Heart left ventricle (tissue), 16 donors: ENCODE measurements around the gene SHISA5. TPM values are rescaled to one million over a fixed set of nuclear protein-coding genes. Genes with fewer than 3 reads are reported as not detected.
A peak's percentile ranks its signal among the peaks of the same experiment; 100 is the strongest.
"Not testable (repeated sequence)": the region's sequence is repeated elsewhere in the genome, so short reads cannot be mapped to it uniquely, and the experiment has no call there.

ENCODE experiments used
- ATAC-seq, 4 donors: fragments of 200-7000 bp; cut with Tn5 transposase; one replicate each; pipeline ENCODE4 v1.9.1; 2020 to 2022; ENCODE audit warnings: moderate library complexity in 4 of 4, mild to moderate bottlenecking in 3 of 4, moderate number of reproducible peaks in 1 of 4
- DNase-seq, 5 donors: peaks; one replicate each; pipeline ENCODE4 v3.0.0-alpha.2; 2020
- H3K27ac ChIP-seq, 12 donors: fragments of 200-600 bp; sonication (generic) in 4 of 12; one replicate each; pipeline versions ENCODE4 v1.5.0 to v1.8.0; 2016 to 2022; ENCODE audit warnings: mild to moderate bottlenecking in 2 of 12
- H3K27me3 ChIP-seq, 9 donors: fragments of 200-600 bp; sonication (generic) in 2 of 9; one replicate each; pipeline versions ENCODE4 v1.5.1 to v1.8.0; 2016 to 2022; ENCODE audit warnings: mild to moderate bottlenecking in 3 of 9
- H3K36me3 ChIP-seq, 9 donors: fragments of 200-600 bp; sonication (generic) in 2 of 9; one replicate each; pipeline versions ENCODE4 v1.5.0 to v1.8.0; 2018 to 2022; ENCODE audit warnings: mild to moderate bottlenecking in 2 of 9
- H3K4me1 ChIP-seq, 12 donors: fragments of 200-600 bp; sonication (generic) in 4 of 12; one replicate each; pipeline versions ENCODE4 v1.5.0 to v1.8.0; 2016 to 2022; ENCODE audit warnings: mild to moderate bottlenecking in 3 of 12
- H3K4me3 ChIP-seq, 12 donors: fragments of 200-600 bp; sonication (generic) in 4 of 12; one replicate each; pipeline versions ENCODE4 v1.5.0 to v1.8.0; 2017 to 2022; ENCODE audit warnings: mild to moderate bottlenecking in 9 of 12, moderate library complexity in 4 of 12
- H3K9me3 ChIP-seq, 12 donors: fragments of 200-600 bp; sonication (generic) in 4 of 12; one replicate each; pipeline versions ENCODE4 v1.5.0 to v1.8.0; 2016 to 2022; ENCODE audit warnings: mild to moderate bottlenecking in 1 of 12
- CTCF ChIP-seq, 12 donors: fragments of 200-600 bp; sonication (generic) in 4 of 12; IDR thresholded peaks; one replicate each; pipeline versions ENCODE4 v1.5.0 to v1.8.0; 2018 to 2022; ENCODE audit warnings: antibody characterized with exemption in 12 of 12, mild to moderate bottlenecking in 5 of 12
- POLR2A ChIP-seq, 2 donors: fragments of 450-650 bp; IDR thresholded peaks; one replicate each; pipeline ENCODE4 v1.6.1; 2017; ENCODE audit warnings: antibody characterized with exemption in 2 of 2, mild to moderate bottlenecking in 2 of 2, moderate library complexity in 2 of 2
- WGBS, 4 donors: extraction: QIAGEN DNeasy Blood & Tissue Kit in 2 of 4; methylation state at CpG; one replicate each; pipeline versions ENCODE4 v1.1.5 to v1.1.7; 2013 to 2018; 5-methylcytosine and 5-hydroxymethylcytosine counted together
- intact Hi-C, 10 donors: fragments of 100-400 bp; cut with DNase I; formaldehyde crosslinking; loops; one replicate each; pipeline versions ENCODE4 v1.11.1 to v1.14.2; 2022
- polyA plus RNA-seq, 2 donors: library from polyadenylated mRNA; stranded (reverse); fragments of 200-250 nt; gene quantifications; one replicate each; pipeline ENCODE4 v1.2.3, GENCODE V29; 2013
- total RNA-seq, 9 donors: library from RNA; depleted of rRNA in 2 of 9; stranded (reverse); fragments of >200 nt in 2 of 9; fragmentation: NEBNext Ultra II Directional in 3 of 9; extraction: Animal tissue kit (Norgen Biotek cat#: 25700) in 3 of 9; gene quantifications; one replicate each; pipeline versions ENCODE4 v1.1.0 to v1.2.4, GENCODE V29; 2016 to 2023
- donor health status: ischemic (EF 13 %, LVEDD 7.1; RV severe dilation, severe dysfunction).
- donor health status: healthy with polysubstance abuse.
- donor health status: DM: no; HTN: yes; CAD: no.
- donor health status: DM: no; HTN: no; CAD: no.
- donor health status: ischemic (EF 25% LVEDD 6.9; RV normal size, moderate dysfunction).
- donor health status: ischemic (EF 25% LVEDD 5.7; RV mildly dilated, moderate dysfunction).
- donor health status: healthy.
- donor health status: DM: yes; HTN: yes; CAD: no.
- donor health status: ischemic (EF 35%, LVEDD 5.7; RV mildly dilated, moderate dysfunction).
- donor health status: nonischemic (EF 11% LVEDD 7.7; RV severe dilation, severe dysfunction).
- donor health status: DM: yes; HTN: yes; CAD: no.
- donor health status: PGD.
- donor health status: ischemic (EF 29% LVEDD 5.4; RV normal size, mild dysfunction).
- donor health status: nonischemic (EF 23%, LVEDD 6.1; RV moderate dilation, normal function).

The SHISA5 gene
- total and polyA plus RNA-seq, 11 donors: 25.8 to 124 (median 54.6) TPM

GRCh38 chr3:48465237-48465530, 38.8 kb downstream of the SHISA5 start:
- intact Hi-C loops: loop anchor here (1.0 to 10.0 kb wide), 10 partner anchors 37 to 220 kb away; partner anchors contain the start of genes SHISA5 (in 8 of the 10), NCKIPSD (in 1 of the 10) and SLC26A6 (in 1 of the 10)

GRCh38 chr3:48464713-48465221, 39.2 kb downstream of the SHISA5 start:
- Histone ChIP-seq H3K27me3 (no peaks in the 10 kb centered on the region), H3K27ac (peak overlapping the region; percentile 92 to 100 (median 99)), H3K9me3 (no peaks in the 10 kb centered on the region), H3K4me1 (peaks cover 8 to 53% (median 45%) of the 10 kb centered on the region in 12 donors), H3K36me3 (peaks cover 0 to 58% (median 40%) of the 10 kb centered on the region in 9 donors), H3K4me3 (peak overlapping the region in 1 of 12 donors; percentile 66)
- TF ChIP-seq CTCF (IDR thresholded peaks at IDR 0.05) (no peak), POLR2A (IDR thresholded peaks at IDR 0.05) (no peak)
- ATAC-seq: no peak
- peak in 1 of 5 donors; percentile 48 for DNase-seq
- intact Hi-C loops: loop anchor here (1.0 to 10.0 kb wide), 11 partner anchors 38 to 220 kb away; partner anchors contain the start of genes SHISA5 (in 8 of the 10), NCKIPSD (in 1 of the 10) and SLC26A6 (in 1 of the 10)
- 91 to 94% (median 93%) methylated on average over 17 of the region's 17 CpGs for WGBS, 4 donors

More at GRCh38 chr3:48465237-48465530, 38.8 kb downstream of the SHISA5 start:
- H3K36me3 ChIP-seq: peaks cover 0 to 57% (median 36%) of the 10 kb centered on the region in 9 donors
- no peaks in the 10 kb centered on the region for H3K9me3 ChIP-seq
- peaks cover 9 to 57% (median 49%) of the 10 kb centered on the region in 12 donors for H3K4me1 ChIP-seq
- H3K4me3 ChIP-seq: peak overlapping the region in 3 of 12 donors; percentile 60 to 71 (median 66)
- DNase-seq (no peak), ATAC-seq (no peak)
- H3K27me3 ChIP-seq: no peaks in the 10 kb centered on the region
- peak overlapping the region; percentile 92 to 100 (median 99) for H3K27ac ChIP-seq
- TF ChIP-seq POLR2A (IDR thresholded peaks at IDR 0.05) (no peak), CTCF (IDR thresholded peaks at IDR 0.05) (no peak)
- WGBS, 4 donors: 6 to 23% (median 10%) methylated on average over 7 of the region's 7 CpGs

- H3K36me3 ChIP-seq: peaks cover 0 to 59% (median 41%) of the 10 kb centered on the region in 9 donors
- 81 to 92% (median 83%) methylated on average over 9 of the region's 9 CpGs for WGBS, 4 donors
- TF ChIP-seq CTCF (IDR thresholded peaks at IDR 0.05): no peak
- TF ChIP-seq POLR2A (IDR thresholded peaks at IDR 0.05): no peak
- H3K4me3 ChIP-seq: no peak overlapping the region
- H3K27ac ChIP-seq: no peak overlapping the region
- intact Hi-C loops: loop anchor here in 8 of 10 donors (2.0 to 10.0 kb wide), 6 partner anchors 41 to 221 kb away; partner anchors contain the start of genes SHISA5 (in 3 of the 8), NCKIPSD (in 1 of the 8) and SLC26A6 (in 1 of the 8)
- no peaks in the 10 kb centered on the region for H3K27me3 ChIP-seq
- no peak for DNase-seq
- H3K9me3 ChIP-seq: no peaks in the 10 kb centered on the region
- peaks cover 8 to 42% (median 37%) of the 10 kb centered on the region in 12 donors for H3K4me1 ChIP-seq
- ATAC-seq: no peak
Measured at GRCh38 chr3:48463703-48464102, 40.3 kb downstream of the SHISA5 start.

- not testable (repeated sequence) for DNase-seq, H3K27me3 ChIP-seq, H3K9me3 ChIP-seq, H3K4me3 ChIP-seq, H3K27ac ChIP-seq, ATAC-seq
- intact Hi-C loops: loop anchor here in 2 of 10 donors (5.0 to 10.0 kb wide), 2 partner anchors 86 to 173 kb away; partner anchors contain the start of gene SLC26A6 (in 1 of the 2)
- 92 to 95% (median 94%) methylated on average over 7 of the region's 7 CpGs for WGBS, 4 donors
- Histone ChIP-seq H3K4me1 (peaks cover 0 to 23% (median 17%) of the 10 kb centered on the region in 12 donors), H3K36me3 (peaks cover 0 to 56% (median 48%) of the 10 kb centered on the region in 9 donors)
Measured at GRCh38 chr3:48461767-48462166, 42.2 kb downstream of the SHISA5 start.
